ENCODE data around the gene FZD2. TPM values are rescaled to one million over a fixed set of nuclear protein-coding genes. Genes with fewer than 3 reads are reported as not detected.
A peak's percentile ranks its signal among the peaks of the same experiment; 100 is the strongest.
"Not testable (repeated sequence)": the region's sequence is repeated elsewhere in the genome, so short reads cannot be mapped to it uniquely, and the experiment has no call there.

The FZD2 gene
- total RNA-seq, 1 donor from 2014 or later = 89.7 TPM

GRCh38 chr17:44536090-44536953 lies 21.0 kb upstream of the FZD2 start:
- no peak overlapping the region for H3K4me3 Mint-ChIP-seq (ENCODE audit: low read depth)
- H3K9me3 Mint-ChIP-seq (ENCODE audit: low read depth) = no peaks in the 10 kb centered on the region
- no peak for DNase-seq (ENCODE audit: low spot score, unreplicated experiment)
- H3K4me1 Mint-ChIP-seq (ENCODE audit: low read depth) = peaks cover 6% of the 10 kb centered on the region
- H3K27me3 Mint-ChIP-seq = peaks cover 8% of the 10 kb centered on the region
- TF ChIP-seq, protein P1, sequence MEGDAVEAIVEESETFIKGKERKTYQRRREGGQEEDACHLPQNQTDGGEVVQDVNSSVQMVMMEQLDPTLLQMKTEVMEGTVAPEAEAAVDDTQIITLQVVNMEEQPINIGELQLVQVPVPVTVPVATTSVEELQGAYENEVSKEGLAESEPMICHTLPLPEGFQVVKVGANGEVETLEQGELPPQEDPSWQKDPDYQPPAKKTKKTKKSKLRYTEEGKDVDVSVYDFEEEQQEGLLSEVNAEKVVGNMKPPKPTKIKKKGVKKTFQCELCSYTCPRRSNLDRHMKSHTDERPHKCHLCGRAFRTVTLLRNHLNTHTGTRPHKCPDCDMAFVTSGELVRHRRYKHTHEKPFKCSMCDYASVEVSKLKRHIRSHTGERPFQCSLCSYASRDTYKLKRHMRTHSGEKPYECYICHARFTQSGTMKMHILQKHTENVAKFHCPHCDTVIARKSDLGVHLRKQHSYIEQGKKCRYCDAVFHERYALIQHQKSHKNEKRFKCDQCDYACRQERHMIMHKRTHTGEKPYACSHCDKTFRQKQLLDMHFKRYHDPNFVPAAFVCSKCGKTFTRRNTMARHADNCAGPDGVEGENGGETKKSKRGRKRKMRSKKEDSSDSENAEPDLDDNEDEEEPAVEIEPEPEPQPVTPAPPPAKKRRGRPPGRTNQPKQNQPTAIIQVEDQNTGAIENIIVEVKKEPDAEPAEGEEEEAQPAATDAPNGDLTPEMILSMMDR (IDR thresholded peaks at IDR 0.05; ENCODE audit: unreplicated experiment) = no peak
- H3K36me3 Mint-ChIP-seq (ENCODE audit: insufficient read depth) = no peaks in the 10 kb centered on the region
- H3K27ac Mint-ChIP-seq = peak overlapping the region; percentile 3

DNA sequence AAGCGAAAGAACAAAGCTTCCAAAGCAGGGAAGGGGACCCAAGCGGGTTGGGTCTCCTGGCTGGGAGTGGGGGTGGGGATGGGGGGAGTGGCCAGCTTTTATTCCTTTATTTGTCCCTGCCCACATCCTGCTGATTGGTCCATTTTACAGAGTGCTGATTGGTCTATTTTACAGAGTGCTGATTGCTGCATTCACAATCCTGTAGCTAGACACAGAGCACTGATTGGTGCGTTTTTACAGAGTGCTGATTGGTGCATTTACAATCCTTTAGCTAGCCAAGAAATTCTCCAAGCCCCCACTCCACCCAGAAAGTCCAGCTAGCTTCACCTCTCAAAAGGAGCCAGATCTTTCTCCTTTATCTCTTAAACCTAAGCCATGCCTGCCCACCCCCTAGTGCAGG lies 19.4 kb upstream of the FZD2 start:
- H3K27me3 Mint-ChIP-seq; DNase-seq (ENCODE audit: low spot score, unreplicated experiment); H3K4me3 Mint-ChIP-seq (ENCODE audit: low read depth); H3K9me3 Mint-ChIP-seq (ENCODE audit: low read depth); H3K27ac Mint-ChIP-seq; H3K36me3 Mint-ChIP-seq (ENCODE audit: insufficient read depth): not testable (repeated sequence)
- peaks cover 14% of the 10 kb centered on the region for H3K4me1 Mint-ChIP-seq (ENCODE audit: low read depth)

GRCh38 chr17:44539673-44540072 lies 17.6 kb upstream of the FZD2 start:
- Mint-ChIP-seq H3K4me3 (ENCODE audit: low read depth) (no peak overlapping the region), H3K27ac (no peak overlapping the region), H3K36me3 (ENCODE audit: insufficient read depth) (no peaks in the 10 kb centered on the region), H3K27me3 (peaks cover 8% of the 10 kb centered on the region), H3K9me3 (ENCODE audit: low read depth) (no peaks in the 10 kb centered on the region), H3K4me1 (ENCODE audit: low read depth) (peaks cover 25% of the 10 kb centered on the region)
- no peak for DNase-seq (ENCODE audit: low spot score, unreplicated experiment)
- TF ChIP-seq, protein P1 (IDR thresholded peaks at IDR 0.05; ENCODE audit: unreplicated experiment) = no peak

GRCh38 chr17:44540246-44541084 lies 16.8 kb upstream of the FZD2 start:
- TF ChIP-seq, protein P1 (IDR thresholded peaks at IDR 0.05; ENCODE audit: unreplicated experiment) = no peak
- peaks cover 8% of the 10 kb centered on the region for H3K27me3 Mint-ChIP-seq
- H3K9me3 Mint-ChIP-seq (ENCODE audit: low read depth) = no peaks in the 10 kb centered on the region
- H3K4me1 Mint-ChIP-seq (ENCODE audit: low read depth) = peaks cover 27% of the 10 kb centered on the region
- H3K4me3 Mint-ChIP-seq (ENCODE audit: low read depth) = no peak overlapping the region
- DNase-seq (ENCODE audit: low spot score, unreplicated experiment) = no peak
- H3K27ac Mint-ChIP-seq = peak overlapping the region; percentile 78
- H3K36me3 Mint-ChIP-seq (ENCODE audit: insufficient read depth) = no peaks in the 10 kb centered on the region

DNA sequence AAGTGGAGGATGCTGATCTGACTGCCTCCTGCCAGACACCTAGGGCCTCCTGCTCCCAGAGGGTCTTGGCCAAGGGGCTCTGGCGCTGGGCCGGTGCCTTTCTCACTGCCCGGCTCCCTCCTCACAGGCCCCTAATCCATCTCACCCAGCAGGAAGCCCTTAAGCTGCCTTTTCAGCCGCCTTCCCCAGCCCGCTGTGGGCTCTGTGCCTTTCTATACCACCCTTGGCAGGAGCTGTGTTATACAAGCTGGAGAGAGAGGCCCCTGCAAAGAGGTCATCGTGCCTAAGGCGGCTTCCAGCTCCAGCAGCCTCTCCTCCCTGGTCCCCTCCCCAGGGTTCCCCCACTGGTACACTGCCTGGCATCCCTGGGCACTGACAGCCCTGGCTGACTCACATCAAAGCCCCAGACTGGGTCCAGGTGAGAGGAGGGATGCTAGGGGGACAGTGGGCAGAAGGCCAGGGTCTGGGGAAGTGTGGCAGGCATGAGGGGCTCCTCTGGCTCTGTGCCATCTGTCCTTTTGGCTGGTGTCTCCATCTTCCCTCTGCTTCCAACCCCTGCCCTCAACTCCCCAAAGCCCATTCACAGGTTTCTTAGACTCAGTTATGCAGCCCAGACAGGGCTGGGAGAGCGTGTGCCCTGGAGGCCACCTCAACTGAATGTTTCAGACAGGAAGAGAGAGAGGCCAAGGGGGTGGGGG lies 15.3 kb upstream of the FZD2 start:
- TF ChIP-seq, protein P1 (IDR thresholded peaks at IDR 0.05; ENCODE audit: unreplicated experiment) = no peak
- peaks cover 27% of the 10 kb centered on the region for H3K4me1 Mint-ChIP-seq (ENCODE audit: low read depth)
- DNase-seq (ENCODE audit: low spot score, unreplicated experiment) = no peak
- peak overlapping the region; percentile 98 for H3K27ac Mint-ChIP-seq
- peaks cover 8% of the 10 kb centered on the region for H3K27me3 Mint-ChIP-seq
- no peaks in the 10 kb centered on the region for H3K9me3 Mint-ChIP-seq (ENCODE audit: low read depth)
- no peaks in the 10 kb centered on the region for H3K36me3 Mint-ChIP-seq (ENCODE audit: insufficient read depth)
- no peak overlapping the region for H3K4me3 Mint-ChIP-seq (ENCODE audit: low read depth)

All from progenitor cell of endocrine pancreas (in vitro differentiated cells).